GM19452 (cell line): ENCODE results near the gene ZNF17.

Experiments used
- ATAC-seq: cut with Tn5 transposase; IDR thresholded peaks from one replicate; pipeline ENCODE4 v1.9.1; 2021; ENCODE audit not compliant: unreplicated experiment

ZNF17 gene

GRCh38 chr19:57421037-57421436, 10.1 kb downstream of the ZNF17 start:
- ATAC-seq: no peak

- peak; percentile 11 for ATAC-seq
Measured at GRCh38 chr19:57434386-57435061, 23.6 kb downstream of the ZNF17 start.

- peak; percentile 95 for ATAC-seq
Measured at GRCh38 chr19:57435062-57435978, 24.4 kb downstream of the ZNF17 start, which contains the start of gene ZNF749. Gene ZNF749 (plus strand): TSS chr19:57435325. CDS start chr19:57435579, 254 bp downstream.

- no peak for ATAC-seq
Measured at GRCh38 chr19:57436417-57436816, 25.5 kb downstream of the ZNF17 start.

GRCh38 chr19:57437931-57438330, 27.0 kb downstream of the ZNF17 start:
- ATAC-seq: no peak

- ATAC-seq: no peak
Measured at GRCh38 chr19:57438925-57439324, 28.0 kb downstream of the ZNF17 start.

- ATAC-seq: no peak
Measured at GRCh38 chr19:57441979-57442752, 31.2 kb downstream of the ZNF17 start.

GRCh38 chr19:57443121-57443696, 32.2 kb downstream of the ZNF17 start:
- ATAC-seq: no peak

GRCh38 chr19:57452307-57452706, 41.3 kb downstream of the ZNF17 start:
- ATAC-seq: no peak

GRCh38 chr19:57465680-57466381, 54.9 kb downstream of the ZNF17 start:
- no peak for ATAC-seq

GRCh38 chr19:57466489-57466888, 55.5 kb downstream of the ZNF17 start:
- no peak for ATAC-seq
